ENCODE results near the gene ABCC3. TPM values are rescaled to one million over a fixed set of nuclear protein-coding genes. Genes with fewer than 3 reads are reported as not detected.

ABCC3 gene
- total and polyA plus RNA-seq, 9 of the 15 experiments (the other 6 are each of a cell fraction or from before 2014, with no cell fraction given): 0.03 to 1.6 (median 0.42) TPM; not detected in 5

- Histone ChIP-seq H3K4me1 (replicated peaks in 1 of 2; ENCODE audit: control insufficient read depth in 2 of 2, insufficient read depth in 2 of 2, low read length in 2 of 2) (peaks cover 0 to 40% of the 10 kb centered on the region in 2 experiments; a peak in 4 of 5 replicates), H3K36me3 (ENCODE audit: control insufficient read depth, insufficient read depth, low read length) (no peaks in the 10 kb centered on the region), H4K20me1 (replicated peaks; ENCODE audit: control insufficient read depth, insufficient read depth, low read length) (no peaks in the 10 kb centered on the region), H3K9ac (ENCODE audit: insufficient read depth in 1 of 2, low read depth in 2 of 2, low read length in 2 of 2) (no peak overlapping the region), H3K9me3 (replicated peaks; ENCODE audit: control insufficient read depth, insufficient read depth, low read depth, low read length) (no peaks in the 10 kb centered on the region), H2AFZ (ENCODE audit: low read depth, low read length) (no peak overlapping the region), H3K4me2 (ENCODE audit: insufficient read depth, low read length) (no peak overlapping the region), H3K27ac (ENCODE audit: extremely low read depth, low read depth, low read length) (no peak overlapping the region), H3K4me3 (no peak overlapping the region), H3K9me1 (ENCODE audit: control insufficient read depth, insufficient read depth, low read length) (no peaks in the 10 kb centered on the region), H3K27me3 (ENCODE audit: control insufficient read depth in 2 of 2, insufficient read depth in 2 of 2, low read length in 2 of 2) (peaks cover 27 to 73% of the 10 kb centered on the region in 2 experiments), H3K79me2 (ENCODE audit: control insufficient read depth, insufficient read depth, low read length) (no peaks in the 10 kb centered on the region)
- intact Hi-C loops (cut with micrococcal nuclease) (no loop called here), in situ Hi-C loops (cut with MboI) (no loop called here)
- CTCF ChIA-PET (ENCODE audit: low intra/inter-chr PET ratio): interaction anchor here (2.0 kb wide), 1 partner anchor 51 kb away, joined by 9 read pairs; no protein-coding TSS in a partner anchor
- no peak for FAIRE-seq
- POLR2A ChIA-PET: interaction anchor here (0.7 to 1.7 kb wide), 4 partner anchors 9 to 158 kb away, joined by 3 to 4 read pairs (median 4); no protein-coding TSS in a partner anchor
- WGBS (ENCODE audit: insufficient coverage, low coverage, missing lambda C conversion rate): 18% methylated on average over 6 of the region's 7 CpGs
- peak in 3 of 4 experiments; percentile 40 to 48 (median 44) for DNase-seq (ENCODE audit: extremely low read depth in 1 of 4, low spot score in 3 of 4)
- peak; percentile 13; the same call in 1 of the 3 replicates for ATAC-seq
- BruUV-seq (replicated peaks): no TSS peak
- 0 out of 2 replicates have a peak, but pooled peaks have one; percentile 34 for TF ChIP-seq SMC3 (conservative IDR thresholded peaks at IDR 0.05; ENCODE audit: insufficient read depth, low read depth, low read length)
- TF ChIP-seq ZNF311 (CRISPR knock-in tag; IDR thresholded peaks at IDR 0.05): no peak
- TF ChIP-seq ZNF143 (CRISPR knock-in tag; IDR thresholded peaks at IDR 0.05): no peak
- TF ChIP-seq ETS2 (tag; IDR thresholded peaks at IDR 0.05; ENCODE audit: borderline replicate concordance, poor library complexity, severe bottlenecking): no peak
- 0 out of 2 replicates have a peak, but pooled peaks have one; percentile 14 for TF ChIP-seq CTBP1 (IDR thresholded peaks at IDR 0.05; ENCODE audit: borderline replicate concordance)
- no peak for TF ChIP-seq CHD2 (IDR thresholded peaks at IDR 0.05; ENCODE audit: low read depth, low read length)
- no peak for TF ChIP-seq ZNF449 (CRISPR knock-in tag; IDR thresholded peaks at IDR 0.05)
- no peak for TF ChIP-seq KAT8 (IDR thresholded peaks at IDR 0.05; ENCODE audit: low read depth)
- TF ChIP-seq IFI16 (CRISPR knock-in tag; IDR thresholded peaks at IDR 0.05): no peak
- TF ChIP-seq SRSF9 (IDR thresholded peaks at IDR 0.05; ENCODE audit: borderline replicate concordance, low read depth, low read length): no peak
- no peak for TF ChIP-seq RBM34 (IDR thresholded peaks at IDR 0.05; ENCODE audit: borderline replicate concordance, insufficient read depth, low read length)
- no peak for TF ChIP-seq EZH2 (IDR thresholded peaks at IDR 0.05; ENCODE audit: borderline replicate concordance, low read depth, low read length)
- no peak for TF ChIP-seq SREBF2 (CRISPR knock-in tag; IDR thresholded peaks at IDR 0.05)
- TF ChIP-seq DEAF1 (CRISPR knock-in tag; IDR thresholded peaks at IDR 0.05): 0 out of 2 replicates have a peak, but pooled peaks have one; percentile 14
- TF ChIP-seq MYNN (IDR thresholded peaks at IDR 0.05): peak; percentile 43; the same call in 1 of the 2 replicates
- no peak for TF ChIP-seq MYNN (CRISPR knock-in tag; IDR thresholded peaks at IDR 0.05)
- no peak for TF ChIP-seq GATA2 (CRISPR knock-in tag; IDR thresholded peaks at IDR 0.05)
- TF ChIP-seq RAD21 (CRISPR knock-in tag; conservative IDR thresholded peaks at IDR 0.05 in 1 of 2, IDR thresholded peaks at IDR 0.05 in 1 of 2): peak; percentile 59 to 73
Observed at GRCh38 chr17:50630524-50631194, 4.0 kb upstream of the ABCC3 start.
